GM12872 (cell line): ENCODE data around the gene PHF14.

ENCODE experiments used
- TF ChIP-seq, protein P1 (sequence below): IDR thresholded peaks from 3 replicates; pipeline ENCODE4 v1.5.1; 2011; ENCODE audit warnings: low read depth, mild to moderate bottlenecking, low read length, moderate library complexity; ENCODE audit not compliant: insufficient read depth

The PHF14 gene

DNA sequence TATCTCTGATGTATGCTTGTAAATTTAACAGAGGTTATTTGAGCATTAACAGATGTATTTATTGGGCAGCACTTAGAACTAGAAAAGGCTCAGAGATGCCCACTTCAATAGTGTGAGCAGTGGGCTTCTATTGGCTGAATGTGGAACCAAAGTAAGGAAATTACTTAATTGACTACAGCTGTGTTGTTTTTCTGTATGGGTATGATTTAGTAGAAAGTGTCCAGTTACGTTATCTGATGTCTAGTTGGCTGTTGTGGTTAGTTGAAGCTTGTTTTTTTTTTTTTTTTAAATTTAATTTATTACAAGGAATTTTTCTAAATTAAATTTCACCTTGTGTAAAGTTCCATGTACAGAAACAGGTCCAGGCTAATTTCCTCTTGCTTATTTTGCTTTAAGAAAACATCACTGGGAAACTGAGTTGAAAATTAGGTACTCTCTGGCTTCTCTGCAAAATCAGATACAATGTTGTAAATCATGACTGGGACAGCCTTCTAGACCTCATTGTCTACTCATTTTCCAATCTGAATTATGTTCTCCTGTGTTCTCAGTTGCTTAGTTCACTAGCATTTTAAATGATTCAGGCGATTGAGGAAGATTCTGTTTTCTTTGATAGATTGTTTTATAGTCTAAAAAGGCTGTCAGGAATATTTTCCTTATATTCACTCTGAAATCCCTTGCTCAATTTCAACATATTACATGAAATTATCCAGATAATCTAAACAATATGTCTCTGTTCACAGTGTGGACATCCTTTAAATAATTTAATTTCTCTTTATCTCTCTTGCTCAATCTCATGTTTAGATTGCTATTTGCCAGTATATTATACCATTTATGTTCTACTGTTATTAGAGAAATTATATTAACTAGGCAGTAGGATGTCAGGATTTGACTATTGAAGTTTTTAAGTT is 53.0 kb downstream of the PHF14 start:
- TF ChIP-seq, protein P1, sequence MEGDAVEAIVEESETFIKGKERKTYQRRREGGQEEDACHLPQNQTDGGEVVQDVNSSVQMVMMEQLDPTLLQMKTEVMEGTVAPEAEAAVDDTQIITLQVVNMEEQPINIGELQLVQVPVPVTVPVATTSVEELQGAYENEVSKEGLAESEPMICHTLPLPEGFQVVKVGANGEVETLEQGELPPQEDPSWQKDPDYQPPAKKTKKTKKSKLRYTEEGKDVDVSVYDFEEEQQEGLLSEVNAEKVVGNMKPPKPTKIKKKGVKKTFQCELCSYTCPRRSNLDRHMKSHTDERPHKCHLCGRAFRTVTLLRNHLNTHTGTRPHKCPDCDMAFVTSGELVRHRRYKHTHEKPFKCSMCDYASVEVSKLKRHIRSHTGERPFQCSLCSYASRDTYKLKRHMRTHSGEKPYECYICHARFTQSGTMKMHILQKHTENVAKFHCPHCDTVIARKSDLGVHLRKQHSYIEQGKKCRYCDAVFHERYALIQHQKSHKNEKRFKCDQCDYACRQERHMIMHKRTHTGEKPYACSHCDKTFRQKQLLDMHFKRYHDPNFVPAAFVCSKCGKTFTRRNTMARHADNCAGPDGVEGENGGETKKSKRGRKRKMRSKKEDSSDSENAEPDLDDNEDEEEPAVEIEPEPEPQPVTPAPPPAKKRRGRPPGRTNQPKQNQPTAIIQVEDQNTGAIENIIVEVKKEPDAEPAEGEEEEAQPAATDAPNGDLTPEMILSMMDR: no peak

DNA sequence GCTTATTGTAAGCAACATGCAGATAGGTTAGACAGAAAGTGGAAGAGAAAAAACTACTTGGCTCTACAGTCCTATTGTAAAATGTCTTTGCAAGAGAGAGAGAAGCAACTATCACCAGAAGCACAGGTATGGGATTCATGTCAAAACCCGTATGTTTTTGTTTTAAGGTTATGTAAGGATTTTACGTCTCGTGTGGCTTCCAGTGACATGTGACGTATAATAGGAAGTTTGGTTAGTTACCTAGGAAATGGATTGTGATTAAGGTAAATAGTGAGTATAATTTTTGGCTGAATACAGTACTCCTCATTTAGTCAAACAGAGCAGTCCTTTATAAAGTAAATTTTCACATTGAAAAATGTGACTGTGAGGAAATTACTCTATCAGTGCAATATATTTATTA is 62.0 kb downstream of the PHF14 start:
- TF ChIP-seq, protein P1: no peak

DNA sequence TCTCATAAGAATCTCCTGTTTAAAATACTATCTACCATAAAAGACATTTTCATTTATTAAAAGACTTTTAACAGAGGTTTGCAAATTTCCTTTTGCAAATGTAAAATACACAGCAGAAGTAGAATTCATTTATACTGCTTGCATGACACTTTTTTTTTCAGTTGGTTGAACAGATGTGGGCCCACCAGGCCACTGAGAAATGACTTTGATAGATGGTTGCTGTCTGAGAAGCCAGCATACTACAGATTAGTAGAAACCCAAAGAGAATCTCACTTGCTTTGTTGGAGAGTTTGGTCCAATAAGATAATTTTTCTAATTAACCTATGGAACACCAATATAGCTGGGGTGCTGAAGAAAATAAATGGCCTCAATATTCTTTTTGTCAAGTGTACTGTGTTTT is 66.3 kb downstream of the PHF14 start:
- TF ChIP-seq, protein P1: no peak

DNA sequence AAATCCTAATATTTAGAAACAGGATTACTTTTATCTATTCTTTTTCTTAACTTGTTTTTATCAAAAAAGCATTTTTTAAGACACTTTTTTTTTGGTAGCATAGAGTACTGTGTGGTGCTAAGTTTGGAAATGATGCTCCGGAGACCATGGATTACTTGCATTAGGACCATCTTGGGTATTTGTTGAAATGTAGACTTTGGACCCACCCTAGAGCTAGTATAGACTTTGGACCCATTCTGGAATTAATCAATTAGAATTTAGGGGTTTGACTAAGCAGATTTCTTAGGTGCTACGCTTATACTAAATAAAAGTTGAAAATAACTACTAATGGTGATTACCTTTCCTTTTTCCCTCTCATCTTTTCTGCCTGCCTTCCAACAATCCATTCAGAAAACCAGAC is 80.4 kb downstream of the PHF14 start:
- TF ChIP-seq, protein P1: no peak

DNA sequence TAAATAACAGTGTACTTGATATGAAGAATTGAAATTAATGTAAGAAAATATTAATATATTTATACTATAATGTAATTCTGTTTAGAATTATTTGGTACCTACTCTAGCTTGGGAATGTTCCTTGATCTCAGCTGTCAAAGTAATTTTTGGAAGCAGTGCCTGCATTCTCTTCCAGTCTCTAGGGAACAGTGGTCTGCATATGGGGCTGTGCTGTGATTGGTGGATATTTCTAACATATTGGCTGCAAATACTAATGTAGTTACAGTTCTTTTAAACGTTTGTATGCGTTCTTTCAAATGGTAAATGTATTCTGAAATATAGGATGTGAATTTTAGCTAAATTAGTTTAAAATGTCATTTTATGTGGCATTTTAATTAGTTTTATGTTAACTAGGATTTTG is 87.2 kb downstream of the PHF14 start:
- TF ChIP-seq, protein P1: no peak

DNA sequence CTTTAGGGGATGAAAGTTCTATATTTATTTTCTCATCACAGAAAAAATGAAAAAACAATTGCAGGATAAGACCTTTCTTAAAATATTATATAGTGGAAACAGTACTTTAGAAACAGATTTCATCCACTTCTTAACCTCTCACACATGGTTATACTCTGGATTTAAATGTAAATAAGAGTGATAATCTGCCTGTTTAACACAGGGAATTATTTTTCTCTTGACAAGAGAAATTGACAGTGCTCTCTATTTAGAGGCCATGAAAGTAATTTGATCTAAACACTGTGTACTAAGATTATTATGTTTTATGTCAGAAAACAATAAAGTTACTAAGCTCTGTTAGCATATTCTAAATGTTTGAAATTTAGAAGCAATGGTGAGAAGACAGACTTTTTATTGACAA is 88.4 kb downstream of the PHF14 start:
- TF ChIP-seq, protein P1: no peak

DNA sequence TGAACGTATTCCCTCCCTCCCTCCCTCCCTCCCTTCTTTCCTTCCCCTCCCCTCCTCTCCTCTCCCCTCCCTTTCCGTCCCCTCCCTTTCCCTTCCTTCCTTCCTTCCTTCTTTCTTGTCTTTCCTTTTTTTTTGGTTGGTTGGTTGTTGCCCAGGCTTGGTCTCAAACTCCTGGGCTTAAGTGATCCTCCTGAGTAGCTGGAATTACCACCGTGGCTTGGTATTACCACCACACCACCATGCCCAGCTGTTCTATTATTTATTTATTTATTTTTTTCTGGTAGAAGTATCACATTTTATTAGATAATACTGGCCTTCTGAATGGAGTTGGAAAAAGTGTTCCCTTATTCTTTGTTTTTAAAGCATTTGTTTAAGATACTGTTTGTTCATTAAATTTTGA is 95.9 kb downstream of the PHF14 start:
- TF ChIP-seq, protein P1: no peak
